Measurements from ENCODE around the gene CLEC4C. TPM values are rescaled to one million over a fixed set of nuclear protein-coding genes. Genes with fewer than 3 reads are reported as not detected.
"Not testable (repeated sequence)": the region's sequence is repeated elsewhere in the genome, so short reads cannot be mapped to it uniquely, and the experiment has no call there.

Gene CLEC4C
- total RNA-seq, 2 donors from 2014 or later = 1.3 TPM; not detected in 1

DNA sequence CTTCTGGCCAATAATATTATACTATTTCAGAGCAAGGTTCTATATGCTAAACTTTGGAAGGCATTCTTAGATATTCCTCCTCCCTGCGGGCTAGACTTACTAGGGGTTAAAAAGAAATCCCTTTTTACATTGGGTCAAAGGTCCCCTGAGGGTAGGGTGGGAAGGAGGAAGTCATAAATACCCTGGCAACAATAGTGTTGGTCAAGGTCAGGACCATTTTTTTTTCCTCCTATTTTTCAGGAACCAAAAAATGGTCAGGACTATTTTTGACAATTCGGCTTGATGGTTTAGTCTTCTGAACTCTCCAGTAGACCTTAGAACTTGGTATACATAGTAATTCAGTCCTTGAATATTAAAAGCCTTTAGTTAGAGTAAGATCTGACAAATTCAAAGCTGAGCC, 37.5 kb upstream of the CLEC4C start:
- TF ChIP-seq POLR2AphosphoS5 (IDR thresholded peaks at IDR 0.05) = no peak
- TF ChIP-seq CTCF (IDR thresholded peaks at IDR 0.05) = no peak
- TF ChIP-seq POLR2A (IDR thresholded peaks at IDR 0.05) = no peak
- Histone ChIP-seq H3K27me3 (replicated peaks; ENCODE audit: insufficient read depth) (no peaks in the 10 kb centered on the region), H3K36me3 (no peaks in the 10 kb centered on the region), H3K27ac (no peak overlapping the region), H3K4me1 (replicated peaks) (no peaks in the 10 kb centered on the region), H3K4me3 (no peak overlapping the region), H3K9me3 (no peaks in the 10 kb centered on the region)
- no peak for DNase-seq (ENCODE audit: low spot score)
- WGBS = 44% methylated on average over 2 of the region's 2 CpGs
- intact Hi-C loops (cut with DNase I) = no loop called here

- H3K36me3 ChIP-seq; H3K9me3 ChIP-seq; H3K27ac ChIP-seq; intact Hi-C loops (cut with DNase I); H3K4me1 ChIP-seq (replicated peaks); H3K27me3 ChIP-seq (replicated peaks; ENCODE audit: insufficient read depth); DNase-seq (ENCODE audit: low spot score); H3K4me3 ChIP-seq: not testable (repeated sequence)
- 90% methylated on average over 9 of the region's 9 CpGs for WGBS
Observed at GRCh38 chr12:7783433-7783832, 36.3 kb upstream of the CLEC4C start.

- H3K9me3 ChIP-seq = no peaks in the 10 kb centered on the region
- no peak overlapping the region for H3K4me3 ChIP-seq
- TF ChIP-seq POLR2A (IDR thresholded peaks at IDR 0.05) = no peak
- no peak for TF ChIP-seq POLR2AphosphoS5 (IDR thresholded peaks at IDR 0.05)
- no peak for TF ChIP-seq CTCF (IDR thresholded peaks at IDR 0.05)
- 85% methylated on average over 6 of the region's 6 CpGs for WGBS
- H3K36me3 ChIP-seq = no peaks in the 10 kb centered on the region
- H3K4me1 ChIP-seq (replicated peaks) = no peaks in the 10 kb centered on the region
- intact Hi-C loops (cut with DNase I) = no loop called here
- H3K27ac ChIP-seq = no peak overlapping the region
- no peak for DNase-seq (ENCODE audit: low spot score)
- no peaks in the 10 kb centered on the region for H3K27me3 ChIP-seq (replicated peaks; ENCODE audit: insufficient read depth)
Observed at GRCh38 chr12:7782055-7782454, 34.9 kb upstream of the CLEC4C start.

GRCh38 chr12:7781274-7781673, 34.1 kb upstream of the CLEC4C start:
- H3K27me3 ChIP-seq (replicated peaks; ENCODE audit: insufficient read depth) = no peaks in the 10 kb centered on the region
- 85% methylated on average over 3 of the region's 3 CpGs for WGBS
- no peak overlapping the region for H3K4me3 ChIP-seq
- no peak for TF ChIP-seq POLR2AphosphoS5 (IDR thresholded peaks at IDR 0.05)
- no peak for TF ChIP-seq POLR2A (IDR thresholded peaks at IDR 0.05)
- TF ChIP-seq CTCF (IDR thresholded peaks at IDR 0.05) = no peak
- H3K36me3 ChIP-seq = no peaks in the 10 kb centered on the region
- no peaks in the 10 kb centered on the region for H3K4me1 ChIP-seq (replicated peaks)
- H3K9me3 ChIP-seq = no peaks in the 10 kb centered on the region
- DNase-seq (ENCODE audit: low spot score) = no peak
- no peak overlapping the region for H3K27ac ChIP-seq
- intact Hi-C loops (cut with DNase I) = no loop called here

- no peaks in the 10 kb centered on the region for H3K27me3 ChIP-seq (replicated peaks; ENCODE audit: insufficient read depth)
- no peaks in the 10 kb centered on the region for H3K4me1 ChIP-seq (replicated peaks)
- H3K9me3 ChIP-seq = no peaks in the 10 kb centered on the region
- H3K4me3 ChIP-seq = no peak overlapping the region
- intact Hi-C loops (cut with DNase I) = no loop called here
- 77% methylated on average over 3 of the region's 3 CpGs for WGBS
- TF ChIP-seq CTCF (IDR thresholded peaks at IDR 0.05) = no peak
- TF ChIP-seq POLR2A (IDR thresholded peaks at IDR 0.05) = no peak
- no peak for TF ChIP-seq POLR2AphosphoS5 (IDR thresholded peaks at IDR 0.05)
- DNase-seq (ENCODE audit: low spot score) = no peak
- no peak overlapping the region for H3K27ac ChIP-seq
- H3K36me3 ChIP-seq = no peaks in the 10 kb centered on the region
Observed at GRCh38 chr12:7769999-7770398, 22.8 kb upstream of the CLEC4C start.

All from prostate gland (tissue), 2 donors.